Middle frontal gyrus (tissue), 1 donor: ENCODE results near the gene TGFB2.

Experiments used
- DNase-seq: peaks from one replicate; pipeline ENCODE4 v3.0.0-alpha.2; 2015; ENCODE audit warnings: low spot score; ENCODE audit errors: extremely low spot score

The TGFB2 gene

GRCh38 chr1:218481116-218481775, 136.1 kb downstream of the TGFB2 start:
- DNase-seq = no peak

- DNase-seq = no peak
These were observed 137.5 kb downstream of the TGFB2 start for GRCh38 chr1:218482683-218483082.

- no peak for DNase-seq
These were observed 140.2 kb downstream of the TGFB2 start for GRCh38 chr1:218485241-218485928.

- no peak for DNase-seq
These were observed 143.4 kb downstream of the TGFB2 start for GRCh38 chr1:218488531-218488930.

GRCh38 chr1:218488986-218489385, 143.8 kb downstream of the TGFB2 start:
- no peak for DNase-seq

- no peak for DNase-seq
These were observed 145.3 kb downstream of the TGFB2 start for GRCh38 chr1:218490406-218490922.

GRCh38 chr1:218492874-218493273, 147.7 kb downstream of the TGFB2 start:
- DNase-seq = no peak

GRCh38 chr1:218493986-218494385, 148.8 kb downstream of the TGFB2 start:
- no peak for DNase-seq
